Mesendoderm (in vitro differentiated cells): Measurements from ENCODE around the gene CXCR1.
"Not testable (repeated sequence)": the region's sequence is repeated elsewhere in the genome, so short reads cannot be mapped to it uniquely, and the experiment has no call there.

ENCODE experiments used
- DNase-seq: peaks from one replicate; pipeline ENCODE4 v3.0.0; 2013
- H2AK5ac ChIP-seq: 2 replicates; pipeline ENCODE4 v1.6.1; 2013; ENCODE audit warnings: low read length, inconsistent platforms
- H2BK120ac ChIP-seq: 2 replicates; pipeline ENCODE4 v1.6.1; 2013; ENCODE audit warnings: low read depth, mild to moderate bottlenecking, low read length, moderate library complexity, mixed read lengths
- H2BK15ac ChIP-seq: replicated peaks from 2 replicates; pipeline ENCODE4 v1.6.1; 2013; ENCODE audit warnings: low read depth, mild to moderate bottlenecking, moderate library complexity
- H2BK5ac ChIP-seq: 2 replicates; pipeline ENCODE4 v1.6.1; 2013; ENCODE audit warnings: low read length, inconsistent platforms
- H3K18ac ChIP-seq: 2 replicates; pipeline ENCODE4 v1.6.1; 2013; ENCODE audit warnings: mild to moderate bottlenecking, low read length, mixed read lengths
- H3K23ac ChIP-seq: one replicate; pipeline ENCODE4 v1.6.1; 2013; ENCODE audit warnings: low read length
- H3K27ac ChIP-seq: 2 replicates; pipeline ENCODE4 v1.5.1; 2013; ENCODE audit warnings: low read depth, mild to moderate bottlenecking, inconsistent platforms, low read length, moderate library complexity
- H3K27me3 ChIP-seq: 2 replicates; pipeline ENCODE4 v1.6.1; 2013; ENCODE audit warnings: low read length, control low read depth, mild to moderate bottlenecking, inconsistent platforms; ENCODE audit not compliant: insufficient read depth, poor library complexity
- H3K36me3 ChIP-seq: 2 replicates; pipeline ENCODE4 v1.6.1; 2013; ENCODE audit warnings: low read length, inconsistent platforms; ENCODE audit not compliant: control insufficient read depth, insufficient read depth
- H3K4ac ChIP-seq: one replicate; pipeline ENCODE4 v1.6.1; 2013; ENCODE audit warnings: low read depth, mild to moderate bottlenecking, low read length, moderate library complexity
- H3K4me1 ChIP-seq: 2 replicates; pipeline ENCODE4 v1.6.1; 2013; ENCODE audit warnings: low read depth, low read length, inconsistent platforms; ENCODE audit not compliant: control insufficient read depth
- H3K4me2 ChIP-seq: 2 replicates; pipeline ENCODE4 v1.6.1; 2013; ENCODE audit warnings: low read length
- H3K4me3 ChIP-seq: 2 replicates; pipeline ENCODE4 v1.5.1; 2013; ENCODE audit warnings: mild to moderate bottlenecking, low read length
- H3K56ac ChIP-seq: one replicate; pipeline ENCODE4 v1.6.1; 2013; ENCODE audit warnings: low read length
- H3K79me1 ChIP-seq: 2 replicates; pipeline ENCODE4 v1.6.1; 2013; ENCODE audit warnings: low read length, inconsistent platforms
- H3K79me2 ChIP-seq: 2 replicates; pipeline ENCODE4 v1.6.1; 2013; ENCODE audit warnings: mild to moderate bottlenecking, low read length; ENCODE audit not compliant: control insufficient read depth, insufficient read depth
- H3K9ac ChIP-seq: 2 replicates; pipeline ENCODE4 v1.6.1; 2013; ENCODE audit warnings: low read length, inconsistent platforms
- H4K5ac ChIP-seq: one replicate; pipeline ENCODE4 v1.6.1; 2013; ENCODE audit warnings: low read length
- H4K8ac ChIP-seq: one replicate; pipeline ENCODE4 v1.6.1; 2013; ENCODE audit warnings: low read depth, mild to moderate bottlenecking, control low read depth, low read length, moderate library complexity
- WGBS: extraction: QIAGEN DNeasy Blood & Tissue Kit; methylation state at CpG from one replicate; pipeline ENCODE4 v1.1.7; 2013; ENCODE audit warnings: low lambda C conversion rate, missing lambda C conversion rate; ENCODE audit not compliant: insufficient coverage; ENCODE audit errors: extremely low coverage; 5-methylcytosine and 5-hydroxymethylcytosine counted together

CXCR1 gene

DNA sequence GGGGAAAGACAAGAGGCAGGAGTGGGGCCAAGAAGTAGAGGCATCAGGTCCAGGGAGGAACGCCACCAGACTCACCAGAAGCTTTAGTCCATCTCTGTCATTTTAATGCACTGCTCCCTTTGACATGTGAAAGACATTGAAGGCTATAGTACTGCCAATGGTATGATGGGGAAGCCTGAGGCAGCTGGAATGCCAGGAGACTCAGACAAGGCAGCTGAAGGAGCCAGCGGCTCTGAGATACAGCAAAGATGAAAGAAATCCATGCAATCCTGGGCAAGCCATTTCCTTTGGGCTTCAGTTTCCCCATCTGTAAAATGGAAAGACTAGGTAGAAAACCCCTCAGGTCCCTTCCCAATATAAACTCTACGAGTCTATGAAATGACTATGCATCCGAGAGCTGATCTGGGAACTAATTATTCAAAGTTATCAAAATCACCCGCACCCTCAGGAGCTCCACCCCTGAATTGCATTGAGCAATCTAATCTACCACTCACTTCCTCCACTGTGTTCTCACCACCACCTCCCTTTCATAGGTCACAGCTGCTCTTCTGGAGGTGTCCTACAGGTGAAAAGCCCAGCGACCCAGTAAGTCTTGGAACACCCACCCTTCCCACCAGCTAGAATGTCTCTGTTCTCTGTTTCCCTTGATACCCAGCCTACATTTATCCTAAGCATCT is 37.8 kb downstream of the CXCR1 start:
- Histone ChIP-seq H4K5ac (no peak overlapping the region), H2BK120ac (no peak overlapping the region), H3K27me3 (no peaks in the 10 kb centered on the region), H2AK5ac (no peak overlapping the region), H3K79me2 (no peaks in the 10 kb centered on the region), H3K18ac (no peak overlapping the region), H4K8ac (no peak overlapping the region), H3K36me3 (no peaks in the 10 kb centered on the region), H3K4me2 (no peak overlapping the region), H3K4ac (no peak overlapping the region), H3K56ac (no peak overlapping the region), H2BK5ac (no peak overlapping the region), H2BK15ac (no peak overlapping the region), H3K79me1 (no peaks in the 10 kb centered on the region), H3K4me3 (no peak overlapping the region), H3K9ac (no peak overlapping the region), H3K27ac (no peak overlapping the region), H3K4me1 (no peaks in the 10 kb centered on the region), H3K23ac (no peak overlapping the region)
- no peak for DNase-seq
- no CpG with 5 or more reads among the region's 6 CpGs for WGBS

- Histone ChIP-seq H3K79me1 (no peaks in the 10 kb centered on the region), H3K4me2 (no peak overlapping the region), H4K8ac (no peak overlapping the region), H3K4ac (no peak overlapping the region), H3K23ac (no peak overlapping the region), H3K56ac (no peak overlapping the region), H3K79me2 (no peaks in the 10 kb centered on the region), H2BK15ac (no peak overlapping the region), H2AK5ac (no peak overlapping the region), H3K27ac (no peak overlapping the region), H3K27me3 (no peaks in the 10 kb centered on the region), H4K5ac (no peak overlapping the region), H3K9ac (no peak overlapping the region), H3K18ac (no peak overlapping the region), H3K4me1 (no peaks in the 10 kb centered on the region), H2BK5ac (no peak overlapping the region), H3K4me3 (no peak overlapping the region), H2BK120ac (no peak overlapping the region), H3K36me3 (no peaks in the 10 kb centered on the region)
- no CpG with 5 or more reads among the region's 3 CpGs for WGBS
- no peak for DNase-seq
Measured at GRCh38 chr2:218127929-218128455, 38.8 kb downstream of the CXCR1 start.

DNA sequence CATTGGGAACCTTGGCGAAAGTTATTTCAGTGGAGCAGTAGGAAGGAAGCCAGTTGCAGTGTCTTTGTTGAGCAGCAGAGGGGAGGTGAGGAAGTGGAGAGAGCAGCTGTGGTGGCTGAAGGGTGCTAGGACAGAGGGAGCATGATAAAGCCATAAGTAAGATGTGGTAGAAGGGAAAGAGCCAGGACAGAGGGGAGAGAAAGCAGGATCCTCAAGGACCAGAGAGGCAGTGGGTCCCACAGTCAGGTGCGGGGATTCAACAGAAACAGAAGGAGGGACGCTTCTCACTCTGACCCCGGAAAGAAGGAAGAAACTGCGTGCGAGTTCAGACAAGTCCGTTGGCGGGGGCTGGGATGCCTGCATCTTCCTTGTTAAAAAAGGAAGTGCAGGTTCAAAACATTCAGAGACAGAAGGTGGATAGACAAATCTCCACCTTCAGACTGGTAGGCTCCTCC is 41.1 kb downstream of the CXCR1 start, which contains the start of gene CXCR2:
Gene CXCR2, plus strand, starts transcription at position 403 of the 455 bp plus-strand sequence. CDS start 8,774 bp downstream, outside the sequence.
- DNase-seq = peak; percentile 48
- Histone ChIP-seq H3K27me3 (no peaks in the 10 kb centered on the region), H3K18ac (peak within 1 kb of the TSS; percentile 51), H3K4me1 (no peaks in the 10 kb centered on the region), H3K4me2 (no peak within 1 kb of the TSS), H3K36me3 (no peaks in the 10 kb centered on the region), H4K5ac (no peak within 1 kb of the TSS), H2AK5ac (no peak within 1 kb of the TSS), H2BK5ac (no peak within 1 kb of the TSS), H3K9ac (no peak within 1 kb of the TSS), H3K4ac (no peak within 1 kb of the TSS), H2BK15ac (no peak within 1 kb of the TSS), H2BK120ac (no peak within 1 kb of the TSS), H3K56ac (no peak within 1 kb of the TSS), H4K8ac (no peak within 1 kb of the TSS), H3K23ac (no peak within 1 kb of the TSS), H3K4me3 (no peak within 1 kb of the TSS), H3K27ac (no peak within 1 kb of the TSS), H3K79me2 (no peaks in the 10 kb centered on the region), H3K79me1 (no peaks in the 10 kb centered on the region)
- no CpG with 5 or more reads among the region's 8 CpGs for WGBS

GRCh38 chr2:218125095-218125494 is 41.7 kb downstream of the CXCR1 start:
- Histone ChIP-seq H3K27ac (no peak overlapping the region), H2BK120ac (no peak overlapping the region), H3K79me1 (no peaks in the 10 kb centered on the region), H4K5ac (no peak overlapping the region), H3K4me1 (no peaks in the 10 kb centered on the region), H3K36me3 (no peaks in the 10 kb centered on the region), H3K27me3 (no peaks in the 10 kb centered on the region), H3K79me2 (no peaks in the 10 kb centered on the region), H3K4me3 (no peak overlapping the region), H3K23ac (no peak overlapping the region), H2AK5ac (no peak overlapping the region), H3K18ac (no peak overlapping the region), H3K4me2 (no peak overlapping the region), H3K4ac (no peak overlapping the region), H2BK15ac (no peak overlapping the region), H2BK5ac (no peak overlapping the region), H4K8ac (no peak overlapping the region), H3K56ac (no peak overlapping the region), H3K9ac (no peak overlapping the region)
- WGBS = no CpG with 5 or more reads among the region's 4 CpGs
- peak; percentile 18 for DNase-seq

DNA sequence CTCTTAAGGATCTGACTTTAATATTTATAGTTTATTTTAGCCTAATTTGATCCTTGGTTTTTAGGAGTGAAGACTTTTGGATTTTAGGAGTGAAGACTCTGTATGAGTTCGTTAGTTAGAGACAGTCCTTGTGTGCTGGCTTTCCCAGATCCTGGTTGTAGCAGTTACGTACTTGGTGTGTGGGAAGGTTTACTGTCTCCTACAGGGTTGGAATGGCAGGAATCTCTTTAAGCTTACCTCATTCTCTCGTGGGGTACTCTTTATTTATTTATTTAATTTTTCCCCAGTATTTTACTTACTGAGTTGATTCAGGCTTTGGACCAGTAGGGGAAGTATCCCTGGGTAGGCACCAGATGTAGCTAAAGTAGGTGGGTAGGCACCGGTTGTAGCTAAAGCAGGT is 42.8 kb downstream of the CXCR1 start:
- H2BK120ac ChIP-seq = no peak overlapping the region
- H3K4ac ChIP-seq = no peak overlapping the region
- no peaks in the 10 kb centered on the region for H3K36me3 ChIP-seq
- H3K4me3 ChIP-seq = no peak overlapping the region
- no peak overlapping the region for H3K27ac ChIP-seq
- no peaks in the 10 kb centered on the region for H3K4me1 ChIP-seq
- H3K79me2 ChIP-seq = no peaks in the 10 kb centered on the region
- H2BK15ac ChIP-seq = no peak overlapping the region
- DNase-seq = peak; percentile 59
- H3K23ac ChIP-seq = no peak overlapping the region
- H3K79me1 ChIP-seq = no peaks in the 10 kb centered on the region
- no peak overlapping the region for H2AK5ac ChIP-seq
- no peak overlapping the region for H2BK5ac ChIP-seq
- H4K5ac ChIP-seq = no peak overlapping the region
- H3K4me2 ChIP-seq = no peak overlapping the region
- no peak overlapping the region for H3K18ac ChIP-seq
- no peak overlapping the region for H4K8ac ChIP-seq
- WGBS = no CpG with 5 or more reads among the region's 4 CpGs
- no peak overlapping the region for H3K56ac ChIP-seq
- H3K9ac ChIP-seq = no peak overlapping the region
- no peaks in the 10 kb centered on the region for H3K27me3 ChIP-seq

GRCh38 chr2:218122286-218122685 is 44.5 kb downstream of the CXCR1 start:
- H3K4me1 ChIP-seq, H2BK120ac ChIP-seq, H3K56ac ChIP-seq, H3K23ac ChIP-seq, H3K4me2 ChIP-seq, DNase-seq, H3K36me3 ChIP-seq, H3K27ac ChIP-seq, H3K18ac ChIP-seq, H4K8ac ChIP-seq, H3K4ac ChIP-seq, H3K9ac ChIP-seq, H3K79me1 ChIP-seq, H2BK5ac ChIP-seq, H3K4me3 ChIP-seq, H3K27me3 ChIP-seq, H3K79me2 ChIP-seq, H2AK5ac ChIP-seq, H4K5ac ChIP-seq, H2BK15ac ChIP-seq: not testable (repeated sequence)
